Ureter (tissue), 1 donor: ENCODE measurements around the gene PXDN. TPM values are rescaled to one million over a fixed set of nuclear protein-coding genes. Genes with fewer than 3 reads are reported as not detected.
A peak's percentile ranks its signal among the peaks of the same experiment; 100 is the strongest.
"Not testable (repeated sequence)": the region's sequence is repeated elsewhere in the genome, so short reads cannot be mapped to it uniquely, and the experiment has no call there.

Source experiments
- DNase-seq: peaks from one replicate; pipeline ENCODE4 v3.0.0-alpha.2; 2020; ENCODE audit warnings: low spot score
- total RNA-seq: library from RNA; stranded (reverse); gene quantifications from one replicate; pipeline ENCODE4 v1.2.4, GENCODE V29; 2023
- donor health status: DM: yes; HTN: yes; CAD: no.

The PXDN gene
- total RNA-seq, 1 donor from 2014 or later: 20.2 TPM

DNA sequence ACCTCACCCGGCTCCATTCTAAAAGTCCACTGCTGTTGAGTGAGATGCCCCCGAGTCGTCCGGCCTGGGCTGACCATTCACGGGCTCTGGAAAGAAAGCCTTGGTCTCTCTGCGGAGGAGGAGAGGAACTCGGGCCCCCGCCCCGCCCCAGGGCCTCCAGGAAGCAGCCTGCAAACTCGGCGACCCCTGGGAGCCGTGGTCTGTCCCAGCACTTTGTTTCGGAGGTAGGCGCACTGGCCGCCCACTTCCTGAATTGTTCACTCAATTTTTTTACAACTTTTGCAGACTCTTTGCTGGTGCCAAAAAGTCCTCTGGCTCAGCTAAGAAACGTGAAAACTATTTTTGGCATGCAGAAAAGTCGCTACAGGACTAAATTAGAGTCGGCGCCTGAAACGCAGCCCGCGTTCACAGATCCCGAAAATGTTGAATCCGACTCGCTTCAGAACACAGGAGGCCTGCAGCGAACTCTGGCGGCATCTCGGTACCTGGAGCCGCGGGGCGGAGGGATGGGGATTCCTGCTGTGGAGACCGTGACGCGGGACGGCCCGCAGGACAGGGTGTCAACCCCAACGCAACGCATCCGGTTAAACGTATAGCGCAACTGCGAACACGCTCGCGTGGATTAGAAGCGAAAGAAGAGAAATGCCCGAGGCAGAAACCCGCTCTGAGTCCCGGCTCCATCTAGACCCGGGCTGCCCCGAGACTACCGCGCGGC is 1.5 kb downstream of the PXDN start:
- peak; percentile 79 for DNase-seq

- DNase-seq: no peak
Observed at GRCh38 chr2:1742301-1742680, 2.0 kb downstream of the PXDN start.

DNA sequence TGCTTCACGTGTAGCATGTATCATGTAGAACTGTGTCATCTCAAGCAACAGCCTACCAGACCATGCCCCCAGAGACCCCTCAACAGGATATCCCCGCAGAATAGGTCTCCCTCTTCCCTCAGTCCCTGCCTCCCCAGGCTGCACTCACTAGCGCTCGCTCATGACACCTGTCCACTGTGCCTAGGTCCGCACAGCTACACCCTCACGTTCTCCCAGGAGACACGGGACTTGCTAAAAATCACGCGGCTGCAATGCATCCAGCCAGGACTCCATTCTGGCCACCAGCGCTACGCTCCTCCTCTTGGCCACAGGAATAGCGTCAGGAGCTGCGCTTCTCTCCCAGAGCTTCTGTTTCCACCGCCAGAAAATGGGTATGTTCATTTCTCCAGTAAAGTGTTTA is 2.5 kb downstream of the PXDN start:
- peak; percentile 26 for DNase-seq

- DNase-seq: peak; percentile 37
Observed at GRCh38 chr2:1740716-1741589, 3.4 kb downstream of the PXDN start.

DNA sequence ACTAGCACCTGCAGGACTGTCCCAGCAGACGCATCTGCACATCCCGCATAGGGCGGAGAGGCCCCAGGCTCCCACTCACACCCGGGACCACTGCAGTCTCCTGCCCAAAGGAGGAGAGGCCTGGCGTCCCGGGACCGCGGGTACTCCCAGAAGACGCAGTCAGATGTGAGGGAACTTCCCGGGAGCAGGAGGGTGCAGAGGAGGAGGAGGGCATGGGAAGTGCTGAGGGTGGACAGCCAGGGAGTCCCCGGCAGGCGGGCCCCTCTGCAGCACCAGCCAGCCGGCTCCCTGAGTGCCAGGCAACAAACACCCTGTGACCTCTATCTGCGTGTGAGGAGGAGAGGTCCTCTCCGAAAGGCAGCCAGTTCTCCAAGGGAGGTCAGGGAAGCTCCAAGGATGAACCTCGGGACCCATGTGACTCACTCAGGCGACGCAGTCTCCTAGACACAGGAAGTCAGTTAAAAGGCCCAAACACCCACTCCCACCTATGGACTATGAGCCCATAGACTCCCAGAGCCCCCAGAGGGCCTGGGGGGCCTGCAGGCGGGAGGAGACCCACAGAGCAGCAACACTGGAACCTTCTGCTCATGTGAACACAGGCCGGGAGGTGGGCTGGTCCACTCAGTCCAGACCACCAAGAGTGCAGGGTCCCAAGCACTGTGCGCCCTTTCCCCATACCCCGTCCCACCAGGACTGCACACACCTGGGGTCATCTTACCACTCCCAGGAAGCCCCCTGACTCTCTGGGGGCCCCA is 4.2 kb downstream of the PXDN start:
- peak; percentile 37 for DNase-seq

- peak; percentile 24 for DNase-seq
Observed at GRCh38 chr2:1739322-1739957, 4.9 kb downstream of the PXDN start.

DNA sequence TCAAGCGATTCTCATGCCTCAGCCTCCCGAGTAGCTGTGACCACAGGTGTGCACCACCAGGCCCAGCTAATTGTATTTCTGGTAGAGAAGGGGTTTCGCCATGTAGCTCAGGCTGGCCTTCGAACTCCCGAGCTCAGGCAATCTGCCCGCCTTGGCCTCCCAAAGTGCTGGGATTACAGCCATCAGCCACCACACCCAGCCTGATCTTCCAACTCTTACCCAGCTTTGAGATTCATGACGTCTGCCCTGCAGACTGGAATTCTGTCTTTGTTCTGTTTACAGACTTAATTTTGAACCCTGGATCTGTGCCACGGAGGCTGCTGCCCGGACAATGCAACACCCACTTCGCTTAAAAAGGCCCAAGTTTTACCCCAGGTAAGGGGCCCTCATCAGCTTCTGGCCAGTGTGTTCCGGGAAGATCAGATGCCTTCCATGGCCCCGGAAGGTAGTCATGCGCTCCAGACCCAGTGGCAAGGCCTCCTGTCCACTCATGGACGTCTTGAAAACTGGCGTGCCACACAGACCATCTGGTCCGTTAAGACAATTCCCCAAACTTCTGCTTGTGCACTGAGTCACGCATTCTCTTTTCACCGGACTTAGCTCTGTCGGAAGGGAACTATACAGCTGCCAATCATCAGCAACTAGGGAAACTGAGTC is 5.5 kb downstream of the PXDN start:
- peak; percentile 34 for DNase-seq

DNA sequence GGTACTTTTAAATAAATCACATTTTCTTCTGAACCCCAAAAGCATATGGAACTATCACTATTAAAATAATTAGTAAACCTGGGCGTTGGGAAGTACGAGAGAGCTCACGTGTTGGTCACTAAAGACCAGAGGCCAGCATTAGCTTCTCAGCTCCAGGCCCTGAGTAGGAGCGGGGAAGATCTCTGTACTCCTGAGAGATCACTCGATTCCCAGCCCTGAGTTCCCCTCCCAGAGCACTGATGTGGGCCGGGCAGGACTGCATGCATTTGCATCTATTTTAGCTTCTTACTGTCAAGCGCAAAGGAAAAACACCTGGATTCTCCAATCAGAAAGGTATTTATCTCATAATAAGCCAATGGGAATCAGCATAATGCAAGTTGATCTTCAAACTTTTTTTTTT is 6.2 kb downstream of the PXDN start:
- no peak for DNase-seq

DNA sequence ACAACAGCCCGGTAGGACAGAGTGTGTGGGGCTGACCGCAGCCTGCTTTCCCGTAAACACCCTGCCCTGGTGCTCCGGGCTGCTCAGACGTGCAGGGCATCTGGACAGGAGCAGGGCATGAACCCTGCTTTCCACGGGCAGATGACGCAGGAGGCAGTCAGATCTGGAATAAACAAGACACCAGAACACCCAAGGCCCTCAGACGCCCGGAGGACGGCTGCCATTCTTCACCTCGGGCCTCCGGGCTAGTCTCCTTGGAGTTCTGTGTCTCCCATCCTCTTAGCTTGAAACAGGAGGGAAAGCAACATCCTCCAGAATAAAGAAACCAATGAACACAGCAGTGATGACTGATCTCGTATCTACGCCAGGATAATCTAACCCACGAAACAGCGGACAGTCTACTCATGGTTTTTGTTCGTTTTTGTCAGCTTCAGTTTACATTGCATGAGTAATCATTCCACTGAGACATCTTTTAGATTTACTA is 7.3 kb downstream of the PXDN start:
- no peak for DNase-seq

DNA sequence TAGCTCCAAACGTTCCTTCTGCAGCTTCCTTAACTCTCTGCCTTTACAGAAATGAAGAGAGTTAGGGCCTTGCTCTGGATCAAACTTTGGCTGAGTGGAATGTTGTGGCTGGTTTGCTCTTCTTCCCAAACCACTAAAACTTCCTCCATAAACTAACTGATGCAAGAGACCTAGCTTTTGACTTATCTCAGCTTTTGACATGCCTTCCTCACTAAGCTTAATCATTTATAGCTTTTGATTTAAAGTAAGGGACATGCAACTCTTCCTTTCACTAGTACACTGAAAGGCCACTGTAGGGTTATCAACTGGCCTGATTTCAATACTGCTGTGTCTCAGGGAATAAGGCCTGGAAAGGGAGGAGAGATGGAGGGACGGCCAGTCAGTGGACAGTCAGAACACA is 8.3 kb downstream of the PXDN start:
- no peak for DNase-seq

DNA sequence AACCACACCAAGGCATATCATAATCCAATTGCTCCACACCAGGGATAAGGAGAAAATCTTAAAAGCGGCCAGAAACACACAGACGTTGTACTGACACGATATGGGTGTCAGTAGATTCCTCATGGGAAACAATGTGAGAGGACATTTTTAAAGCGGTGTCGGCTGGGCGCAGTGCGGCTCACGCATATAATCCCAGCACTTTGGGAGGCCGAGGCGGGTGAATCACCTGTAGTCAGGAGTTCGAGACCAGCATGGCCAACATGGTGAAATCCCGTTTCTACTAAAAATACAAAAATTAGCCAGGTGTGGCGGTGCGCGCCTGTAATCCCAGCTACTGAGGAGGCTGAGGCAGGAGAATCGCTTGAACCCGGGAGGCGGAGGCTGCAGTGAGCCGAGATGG is 11.0 kb downstream of the PXDN start:
- not testable (repeated sequence) for DNase-seq

DNA sequence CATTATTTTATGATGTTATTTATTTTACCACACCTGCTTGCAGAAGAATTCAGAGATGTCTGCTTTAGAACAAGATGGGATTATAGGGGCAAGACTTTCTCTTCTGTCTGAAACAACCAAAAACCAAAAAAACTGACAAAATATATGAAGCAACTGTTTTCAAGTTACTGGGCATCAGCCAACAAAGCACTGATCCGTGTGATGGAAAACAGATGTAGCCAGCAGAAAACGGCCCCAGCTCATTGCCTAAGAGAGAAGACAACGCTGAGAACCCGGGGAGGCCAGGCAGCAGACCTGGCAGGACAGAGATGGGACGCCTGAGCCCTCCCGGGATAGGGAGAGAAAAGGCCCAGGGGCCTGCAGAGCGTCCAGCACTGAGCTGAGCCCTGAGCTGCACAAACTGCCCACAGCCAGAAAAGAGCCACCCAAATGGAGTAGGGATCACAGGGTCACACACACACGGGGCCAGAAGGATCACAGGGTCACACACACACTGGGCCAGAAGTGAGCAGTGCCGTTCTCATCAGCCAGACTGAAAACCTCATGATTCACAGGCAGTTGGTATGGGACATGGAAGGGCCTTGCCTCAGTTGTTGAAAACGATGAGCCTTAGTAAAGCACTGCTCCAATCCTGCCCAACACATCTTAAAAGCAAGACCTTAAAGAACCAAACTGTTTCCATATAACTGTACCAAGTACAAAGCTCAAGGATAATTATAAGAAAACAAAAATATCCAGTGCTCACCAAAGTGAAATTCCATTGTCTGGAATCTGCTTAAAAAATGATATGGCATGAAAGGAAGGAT is 12.1 kb downstream of the PXDN start:
- DNase-seq: no peak

GRCh38 chr2:1731447-1731962 is 12.8 kb downstream of the PXDN start:
- no peak for DNase-seq

DNA sequence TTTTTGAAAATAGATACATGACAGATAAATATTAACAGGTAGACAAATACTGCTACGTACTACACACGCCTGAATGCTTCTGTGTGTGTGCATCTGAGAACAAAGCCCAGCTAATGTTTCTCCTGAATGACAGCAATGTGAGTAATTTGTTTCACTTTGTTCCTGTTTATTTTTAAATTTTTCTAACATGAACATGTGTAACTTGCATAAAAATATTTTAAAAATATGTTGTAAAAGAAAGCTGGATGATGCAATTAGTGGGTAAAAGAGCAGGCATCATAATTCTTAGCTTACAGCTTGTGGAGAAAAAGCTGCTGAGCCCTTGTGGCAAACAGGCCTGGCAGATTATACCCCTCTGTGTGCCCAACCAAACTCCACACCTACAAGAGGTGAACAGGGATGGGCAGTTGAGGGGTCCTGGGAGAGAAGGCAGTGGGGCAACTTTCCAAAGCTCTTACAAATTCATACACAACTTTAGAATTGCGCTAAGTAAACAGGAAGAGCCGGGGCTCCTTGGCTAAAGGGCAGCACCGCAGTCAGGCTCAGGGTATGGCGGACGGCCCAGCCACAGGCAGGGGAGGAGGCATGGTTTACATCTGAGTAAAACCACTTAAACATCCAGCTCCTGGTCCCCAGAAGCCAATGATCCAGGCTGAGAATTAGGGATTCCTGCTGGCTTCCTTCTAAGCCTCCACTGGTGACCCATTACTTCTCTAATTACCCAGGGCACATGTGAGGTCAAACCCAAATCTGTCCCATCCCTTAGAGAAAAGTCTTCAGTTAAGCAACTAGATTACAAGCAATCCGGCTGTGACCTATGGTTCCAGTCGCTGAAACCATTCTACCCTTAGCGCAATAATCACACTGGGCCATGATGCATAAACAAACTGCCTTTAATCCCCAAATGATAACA is 14.0 kb downstream of the PXDN start:
- no peak for DNase-seq

- peak; percentile 22 for DNase-seq
Observed at GRCh38 chr2:1729242-1729641, 15.1 kb downstream of the PXDN start.

DNA sequence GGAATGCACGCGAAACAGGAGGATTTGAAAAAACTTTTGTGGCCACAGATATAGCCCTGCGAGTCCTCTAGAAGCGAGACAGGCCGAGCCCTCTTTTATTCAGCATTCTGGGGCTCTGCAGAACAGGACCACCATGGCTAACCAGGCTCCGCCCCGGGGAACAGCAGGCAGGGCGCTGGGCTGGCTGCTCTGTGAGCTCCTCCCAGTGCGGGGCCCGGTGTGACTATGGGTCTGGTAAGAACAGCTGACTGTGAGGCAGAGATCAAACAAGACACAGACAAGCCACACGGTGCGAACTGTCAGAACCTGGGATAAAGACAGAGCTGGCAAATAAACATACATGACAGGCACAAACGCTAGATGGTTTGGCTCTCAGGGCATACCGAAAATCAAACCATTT is 15.5 kb downstream of the PXDN start:
- DNase-seq: peak; percentile 38

- DNase-seq: peak; percentile 19
Observed at GRCh38 chr2:1727796-1728474, 16.4 kb downstream of the PXDN start.

DNA sequence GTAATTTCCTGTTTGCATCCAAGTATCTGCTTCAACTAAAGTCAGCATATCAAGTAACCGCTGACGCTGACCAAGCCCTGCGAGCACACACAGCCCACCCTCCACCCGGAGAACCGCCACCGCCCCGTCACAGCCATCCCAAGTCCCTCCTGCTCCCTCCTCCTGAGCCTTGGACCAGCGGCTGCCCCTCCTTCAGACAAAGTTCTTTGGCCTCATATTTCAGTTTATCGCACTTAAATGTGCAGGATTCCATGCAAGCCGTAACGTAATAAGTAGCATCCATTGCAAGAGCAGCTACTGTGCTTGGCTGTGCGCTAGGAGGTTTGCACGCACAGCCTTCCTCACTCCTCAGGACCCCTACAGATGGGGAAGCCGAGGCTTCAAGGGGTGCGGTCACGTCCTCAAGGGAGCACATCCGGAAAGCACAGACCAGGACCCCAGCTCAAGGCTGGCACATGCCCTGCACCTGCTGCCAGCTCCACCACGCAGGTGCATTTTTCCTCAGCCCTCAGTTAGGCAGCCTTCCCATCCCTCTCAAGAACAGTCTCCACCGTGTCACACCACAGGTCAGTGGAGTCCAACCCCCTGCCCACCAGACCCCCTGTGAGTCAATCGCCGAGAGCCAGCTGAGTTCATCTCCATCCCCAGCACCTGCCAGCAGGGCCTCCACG is 17.1 kb downstream of the PXDN start:
- DNase-seq: peak; percentile 41
